Activated naive CD4-positive, alpha-beta T cell treated with anti-CD3 and anti-CD28 coated beads, Interleukin-2, amount 50 U/mL, for 16 hours (primary cell): ENCODE measurements around the gene SSTR3.

Experiments used
- DNase-seq: peaks from one replicate; pipeline ENCODE4 v3.0.0-alpha.2; 2020

The SSTR3 gene

DNA sequence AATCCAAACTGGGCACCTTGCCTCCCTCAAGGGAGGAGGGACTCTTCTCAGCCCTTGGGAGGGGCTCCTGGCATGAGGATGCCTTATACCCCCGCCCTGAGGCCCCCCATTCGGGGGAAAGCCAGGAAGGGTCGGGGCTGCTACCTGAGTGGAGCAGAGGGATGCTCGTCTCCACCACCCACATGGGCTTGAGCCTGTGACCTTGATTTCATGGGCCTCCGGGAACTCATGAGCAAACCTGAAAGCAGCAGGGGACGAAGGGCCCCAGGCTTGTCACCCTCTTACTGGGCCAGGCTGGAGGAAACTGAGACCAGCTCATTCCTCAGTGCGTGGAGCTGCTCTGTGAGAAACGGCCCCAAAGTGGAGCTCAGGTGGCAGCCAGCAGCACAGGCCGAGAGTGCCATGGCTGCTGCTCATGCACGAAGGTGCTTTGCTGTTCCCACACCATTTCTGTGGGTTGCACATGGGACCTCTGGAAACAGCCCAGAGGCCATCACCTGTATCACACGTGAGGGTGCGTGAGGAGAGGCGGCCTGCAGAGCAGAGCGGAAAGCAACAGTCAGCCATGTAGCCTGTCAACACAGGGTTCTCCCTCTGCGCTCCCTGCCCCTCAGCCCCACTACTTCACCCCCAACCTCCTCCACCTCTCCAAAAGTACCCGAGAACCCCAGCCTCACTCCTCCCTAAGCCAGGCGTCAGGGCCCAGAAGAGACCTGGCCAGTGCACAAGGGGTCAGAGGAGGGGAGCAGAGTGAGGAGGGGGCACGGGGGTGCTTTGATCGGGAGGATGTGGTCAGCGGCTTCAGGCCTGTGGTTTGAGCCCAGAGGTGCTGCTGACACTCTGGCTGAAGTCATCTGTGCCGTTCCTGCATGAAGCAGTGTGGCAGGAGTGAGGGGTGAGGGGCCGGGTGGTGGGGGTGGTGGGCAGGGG lies 48.4 kb downstream of the SSTR3 start:
- no peak for DNase-seq

DNA sequence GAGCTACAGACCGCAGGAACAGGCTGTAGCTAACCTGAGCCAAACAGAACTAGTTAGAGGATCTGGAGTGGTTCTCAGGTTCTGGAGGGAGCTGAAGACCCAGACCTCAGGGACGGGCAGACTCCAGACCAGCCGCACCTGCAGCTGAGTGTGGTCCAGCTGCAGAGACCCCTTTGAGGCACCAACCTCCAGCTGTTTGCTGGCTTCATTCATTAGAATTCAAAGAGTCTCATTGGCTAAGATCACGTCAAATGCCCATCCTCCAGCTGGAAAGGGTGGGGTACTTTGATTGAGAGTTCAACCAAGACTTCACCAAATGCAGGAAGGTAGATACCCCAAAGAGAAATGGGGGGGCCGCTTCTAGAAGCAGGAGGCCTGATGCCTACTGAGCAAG lies 49.2 kb downstream of the SSTR3 start:
- DNase-seq = no peak

DNA sequence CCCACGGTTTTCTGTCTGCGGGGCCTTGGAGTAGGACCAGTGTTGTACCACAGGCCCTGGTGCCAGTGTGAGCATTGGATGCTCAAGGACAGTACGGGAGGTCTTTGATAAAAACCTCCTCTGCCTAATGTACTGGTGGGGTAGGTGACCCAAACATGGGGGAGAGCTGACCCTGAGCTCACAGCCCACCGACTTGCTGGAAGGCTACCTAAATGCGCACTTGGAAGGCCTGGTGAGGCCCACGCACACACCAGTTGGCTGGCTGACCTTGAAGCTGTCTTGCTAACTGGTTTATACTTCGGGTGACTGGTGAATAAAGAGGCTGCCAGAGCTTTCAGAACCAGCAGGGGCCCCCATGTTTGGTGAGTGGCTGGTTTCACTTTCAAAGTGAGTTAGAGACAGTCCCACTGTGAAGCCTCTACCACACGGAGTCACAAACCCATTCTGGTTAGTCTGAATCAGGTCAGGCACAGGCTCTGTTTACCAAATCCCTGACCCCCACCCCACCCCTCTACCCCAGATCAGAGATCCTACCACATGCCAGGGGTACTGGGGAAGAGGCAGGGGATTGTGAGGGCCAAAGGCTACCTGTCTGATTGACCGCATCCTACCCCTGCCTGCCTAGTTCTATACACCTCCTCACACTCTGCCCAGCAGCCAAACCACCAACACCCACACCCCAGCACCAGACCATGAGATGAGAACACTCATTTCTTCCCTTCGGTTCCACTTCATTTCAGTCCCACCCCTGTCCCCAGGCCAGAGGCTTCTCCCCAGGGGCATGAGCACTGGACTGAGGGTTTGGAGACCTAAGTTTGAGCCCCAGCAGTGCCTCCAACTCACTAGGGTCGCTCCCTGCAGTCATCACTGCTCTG lies 49.8 kb downstream of the SSTR3 start:
- peak; percentile 75 for DNase-seq

DNA sequence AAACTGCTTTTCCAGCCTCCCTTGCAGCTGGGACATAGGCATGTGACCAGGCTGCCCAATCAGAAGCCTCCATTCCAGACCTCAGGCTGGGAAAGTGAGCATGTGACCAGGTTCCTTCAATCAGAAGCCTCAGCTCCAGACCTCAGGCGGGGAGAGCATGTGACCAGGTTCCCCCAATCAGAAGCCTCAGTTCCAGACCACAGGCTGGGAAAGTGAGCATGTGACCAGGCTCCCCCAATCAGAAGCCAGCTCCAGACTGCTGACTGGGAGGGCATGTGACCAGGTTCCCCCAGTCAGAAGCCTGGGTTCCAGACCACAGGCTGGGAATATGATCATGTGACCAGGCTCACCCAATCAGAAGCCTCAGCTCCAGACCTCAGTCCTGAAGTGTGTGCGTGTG lies 50.8 kb downstream of the SSTR3 start:
- DNase-seq = no peak

DNA sequence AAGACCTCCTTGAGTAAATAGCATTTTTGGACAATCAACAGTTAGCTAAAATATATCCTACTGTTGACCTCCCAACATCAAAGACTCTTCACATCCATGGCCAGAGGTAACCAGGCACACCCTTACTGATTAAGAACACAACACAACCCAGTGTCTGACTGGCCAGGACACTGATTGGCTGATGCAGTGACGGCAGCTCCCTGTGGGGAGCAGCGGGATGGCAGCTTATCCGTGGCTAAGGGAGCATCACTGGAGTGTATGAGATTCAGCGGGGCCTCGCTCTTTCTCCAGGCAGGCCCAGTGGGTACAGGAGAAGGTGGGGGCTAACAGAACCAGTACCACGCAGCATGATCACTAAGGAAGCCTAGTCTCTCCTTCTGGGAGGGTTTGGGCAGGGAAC lies 52.2 kb downstream of the SSTR3 start:
- no peak for DNase-seq

DNA sequence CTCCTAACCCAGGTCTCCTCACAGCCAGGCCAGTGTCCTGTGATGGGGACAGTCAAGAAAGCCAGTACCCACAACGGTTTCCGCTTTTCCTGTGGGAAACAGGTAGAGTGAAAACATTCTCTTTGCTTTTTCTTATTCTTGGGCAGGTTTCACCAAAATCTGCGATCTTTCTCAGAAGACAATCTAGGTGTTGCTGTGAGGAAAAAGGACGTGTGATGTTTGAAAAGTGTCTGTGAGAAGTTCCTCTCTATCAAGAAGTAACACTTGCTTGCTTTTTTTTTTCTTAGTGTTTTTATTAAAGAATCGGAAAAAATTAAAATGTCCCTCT lies 53.4 kb downstream of the SSTR3 start:
- DNase-seq = no peak

DNA sequence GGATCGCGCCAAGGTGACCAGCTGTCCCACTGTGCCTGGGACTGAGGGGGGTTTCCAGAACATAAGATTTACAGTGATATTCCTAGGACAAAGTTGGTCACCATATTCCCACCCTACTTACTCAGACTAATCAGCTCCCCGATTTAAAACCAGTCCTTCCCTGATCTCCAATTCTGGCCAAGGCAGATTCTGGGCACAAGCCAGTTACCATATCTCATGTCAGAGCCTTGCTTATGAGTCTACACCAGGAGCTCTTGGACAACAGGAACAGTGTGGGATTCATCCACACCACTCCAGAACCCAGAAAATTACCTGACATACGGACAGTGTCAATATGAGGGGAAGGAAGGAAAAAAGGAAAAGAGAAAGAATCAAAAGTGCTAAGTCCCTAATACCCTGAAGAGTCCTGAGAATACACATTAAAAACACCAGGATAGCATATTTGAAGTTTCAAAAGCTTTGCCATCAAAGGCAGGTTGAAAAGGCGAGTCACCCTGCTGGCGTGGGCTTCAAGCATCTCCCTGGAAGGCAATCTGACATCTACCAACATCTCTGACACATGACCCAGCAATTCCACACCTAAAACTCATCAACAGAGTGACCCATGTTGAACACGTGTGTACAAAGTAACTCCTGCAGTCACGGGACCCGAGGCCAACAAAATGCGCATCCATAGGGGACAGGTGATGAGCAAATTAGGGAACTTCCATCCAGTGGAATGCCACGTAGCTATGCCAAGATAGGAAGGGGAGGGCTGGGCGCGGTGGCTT lies 54.6 kb downstream of the SSTR3 start:
- peak; percentile 37 for DNase-seq

DNA sequence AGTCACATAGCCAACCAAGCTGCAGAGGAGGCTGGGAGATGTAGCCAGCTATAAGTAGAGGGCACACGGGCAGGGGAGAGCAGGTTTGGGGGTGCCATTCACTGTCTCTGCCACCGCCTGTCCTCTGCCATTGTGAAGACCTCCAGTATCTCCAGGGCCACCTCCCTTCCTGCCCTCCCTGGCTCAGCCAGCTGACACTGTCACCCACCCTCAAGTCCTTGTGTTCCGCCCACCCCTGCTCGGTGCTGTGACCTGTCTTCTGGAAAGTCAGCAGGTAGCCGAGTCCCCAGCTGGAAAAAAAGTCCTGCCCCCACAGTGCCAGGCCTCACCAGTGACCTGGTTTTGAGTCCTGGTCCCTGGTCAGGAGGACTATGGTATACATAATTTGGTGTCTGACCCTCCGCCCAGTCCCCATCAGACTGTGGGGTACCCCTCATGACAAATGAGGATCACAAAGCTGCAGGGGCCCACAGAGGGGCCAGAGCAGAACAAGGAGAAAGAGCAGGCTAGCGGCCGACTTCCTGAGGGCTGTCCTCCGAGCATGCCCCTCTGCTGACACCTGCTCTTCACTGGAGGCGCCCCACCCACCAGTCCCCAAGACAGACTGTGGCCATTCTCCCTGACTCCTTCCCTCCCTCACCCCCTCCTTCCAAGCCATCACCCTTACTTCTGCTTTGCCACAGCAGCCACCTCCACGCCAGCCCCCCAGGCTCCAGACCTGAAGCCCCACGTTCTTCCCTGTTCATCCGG lies 55.4 kb downstream of the SSTR3 start:
- DNase-seq = no peak

DNA sequence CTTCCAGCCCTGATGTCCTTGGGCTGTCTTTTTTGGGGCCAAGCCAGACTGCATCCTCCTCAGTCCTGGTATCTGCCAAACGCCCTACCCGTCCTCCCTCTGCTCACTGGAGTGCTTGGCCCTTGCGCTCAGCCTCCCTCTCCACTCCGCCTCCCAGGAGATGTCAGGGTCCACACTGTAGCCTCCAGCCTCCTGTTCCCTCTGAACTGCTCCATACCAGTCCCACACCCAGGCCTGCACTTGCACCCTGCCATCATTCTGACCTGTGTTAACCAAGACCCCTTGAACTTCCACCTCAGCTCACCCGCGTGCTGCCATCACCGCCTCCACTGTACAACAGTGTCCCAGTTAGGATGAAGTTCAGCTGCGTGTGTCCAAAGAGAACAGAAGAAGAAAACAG lies 56.3 kb downstream of the SSTR3 start:
- no peak for DNase-seq

DNA sequence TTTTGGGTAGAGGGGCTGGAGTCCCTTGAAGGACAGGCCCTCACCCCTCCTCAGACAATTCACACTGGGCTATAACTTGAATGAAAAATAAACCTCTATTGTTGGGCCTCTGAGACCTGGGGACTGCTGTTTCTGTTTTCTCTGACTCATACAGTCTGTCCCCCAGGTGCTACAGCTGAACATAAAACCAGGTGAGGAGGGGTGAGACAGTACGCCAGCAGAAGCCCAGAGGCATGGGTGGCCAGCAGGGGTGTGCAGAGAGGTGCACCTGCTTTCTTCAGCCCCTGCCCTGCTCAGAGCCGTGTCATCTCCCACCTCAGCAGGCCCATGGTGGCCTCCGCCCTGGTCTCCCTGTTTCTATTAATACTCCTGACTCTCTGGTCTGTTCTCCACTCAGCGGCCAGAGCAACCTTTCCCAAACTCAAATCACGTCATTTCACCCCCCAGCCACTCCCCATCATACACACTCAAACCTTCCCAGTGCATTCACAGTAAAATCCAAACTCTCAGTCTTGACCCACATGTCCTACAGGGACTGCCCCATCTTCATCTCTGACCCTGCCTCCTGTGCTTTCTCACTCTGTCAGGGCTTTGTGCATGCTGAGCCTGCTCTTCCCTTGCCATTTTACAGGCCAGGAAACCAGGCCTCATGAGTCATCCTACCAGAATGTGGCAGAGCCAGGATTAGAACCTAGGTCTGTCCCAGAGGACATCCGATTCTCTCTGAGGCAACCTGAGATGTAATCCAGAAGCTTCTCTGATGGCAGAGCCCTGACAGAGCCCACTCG lies 57.2 kb downstream of the SSTR3 start:
- no peak for DNase-seq
